NCI-H2196 treated with DMSO at 0.1 percent for 48 hours (cell line): ENCODE measurements around the gene FOXF2.
"Not testable (repeated sequence)": the region's sequence is repeated elsewhere in the genome, so short reads cannot be mapped to it uniquely, and the experiment has no call there.

Experiments
- DNase-seq: peaks from one replicate; lab custom pipeline; 2025; ENCODE audit not compliant: unreplicated experiment; lab: John Stamatoyannopoulos, UW

FOXF2 gene

GRCh38 chr6:1389369-1390132 lies at the start of gene FOXF2:
Gene FOXF2, plus strand, starts transcription at chr6:1389576. Its CDS starts 372 bp downstream, at chr6:1389948.
- DNase-seq, result no peak

GRCh38 chr6:1346101-1346500 lies 43.3 kb upstream of the FOXF2 start:
- DNase-seq, result no peak

DNA sequence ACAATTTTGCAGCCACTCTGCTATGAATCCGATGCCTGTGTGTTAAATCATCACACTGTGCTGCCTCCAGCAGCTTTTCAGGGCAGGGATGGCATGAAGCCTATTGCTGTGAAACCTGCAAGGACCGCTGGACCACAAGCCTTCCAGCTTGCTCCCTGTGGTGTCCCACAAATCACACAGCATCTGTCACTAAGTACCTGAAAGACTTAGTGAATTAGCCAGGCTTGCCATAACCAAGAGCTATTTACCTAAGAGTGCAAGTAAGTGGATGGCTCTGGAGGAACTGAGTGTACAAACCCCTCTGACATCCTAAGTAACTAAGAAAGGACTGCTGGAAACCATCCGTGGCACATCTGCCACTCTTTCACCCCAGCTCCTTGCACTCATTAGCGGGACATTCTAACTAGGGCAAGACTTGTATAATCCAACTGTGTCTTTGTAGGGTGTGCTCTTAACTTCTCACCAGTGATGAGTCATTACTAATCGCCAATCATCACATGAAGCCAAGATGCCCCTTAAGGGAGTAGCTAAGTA lies 42.8 kb upstream of the FOXF2 start:
- no peak for DNase-seq

- no peak for DNase-seq
These were observed 42.2 kb upstream of the FOXF2 start for GRCh38 chr6:1347161-1347560.

GRCh38 chr6:1348675-1349074 lies 40.7 kb upstream of the FOXF2 start:
- DNase-seq, result no peak

DNA sequence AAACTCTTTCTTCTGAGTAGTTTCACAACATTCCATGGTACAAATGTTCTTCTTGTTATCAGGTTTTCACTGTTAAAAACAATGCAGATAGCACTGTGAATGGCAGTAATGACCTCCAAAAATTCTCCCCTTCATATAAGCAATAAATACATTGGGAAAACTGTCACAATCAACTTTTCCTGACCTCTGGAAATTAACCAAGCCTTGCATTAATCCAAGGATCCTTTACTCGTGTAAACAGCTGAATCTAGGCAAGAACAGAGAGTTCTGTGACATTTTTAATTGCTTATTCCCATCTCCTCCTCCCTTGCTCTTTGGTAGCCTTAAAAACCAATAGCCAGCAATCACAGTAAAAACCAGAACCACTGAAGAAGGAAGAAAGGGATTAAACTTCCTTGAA lies 39.7 kb upstream of the FOXF2 start:
- no peak for DNase-seq

- no peak for DNase-seq
These were observed 37.9 kb upstream of the FOXF2 start for GRCh38 chr6:1351381-1352008.

DNA sequence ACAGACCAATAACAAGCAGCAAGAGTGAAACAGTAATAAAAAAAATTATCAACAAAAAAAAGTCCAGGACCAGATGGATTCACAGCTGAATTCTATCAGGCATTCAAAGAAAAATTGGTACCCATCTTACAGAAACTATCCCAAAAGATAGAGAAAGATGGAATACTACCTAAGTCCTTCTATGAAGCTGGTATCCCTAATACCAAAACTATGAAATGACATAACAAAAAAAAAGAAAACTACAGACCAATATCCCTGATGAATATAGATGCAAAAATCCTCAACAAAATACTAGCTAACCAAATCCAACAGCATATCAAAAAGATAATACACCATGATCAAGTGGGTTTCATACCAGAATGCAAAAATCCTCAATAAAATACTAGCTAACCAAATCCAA lies 34.3 kb upstream of the FOXF2 start:
- DNase-seq, result not testable (repeated sequence)

DNA sequence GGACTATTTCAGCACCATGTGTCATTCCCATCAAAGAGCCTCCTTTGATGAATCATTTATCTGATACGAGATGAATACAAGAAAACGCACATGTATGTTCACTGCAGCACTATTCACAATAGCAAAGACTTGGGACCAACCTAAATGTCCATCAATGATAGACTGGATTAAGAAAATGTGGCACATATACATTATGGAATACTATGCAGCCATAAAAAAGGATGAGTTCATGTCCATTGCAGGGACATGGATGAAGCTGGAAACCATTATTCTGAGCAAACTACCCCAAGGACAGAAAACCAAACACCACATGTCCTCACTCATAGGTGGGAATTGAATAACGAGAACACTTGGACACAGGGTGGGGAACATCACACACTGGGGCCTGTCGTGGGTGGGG lies 27.7 kb upstream of the FOXF2 start:
- not testable (repeated sequence) for DNase-seq

- DNase-seq, result no peak
These were observed 26.7 kb upstream of the FOXF2 start for GRCh38 chr6:1362643-1363042.

- DNase-seq, result no peak
These were observed 26.1 kb upstream of the FOXF2 start for GRCh38 chr6:1363298-1363697.

DNA sequence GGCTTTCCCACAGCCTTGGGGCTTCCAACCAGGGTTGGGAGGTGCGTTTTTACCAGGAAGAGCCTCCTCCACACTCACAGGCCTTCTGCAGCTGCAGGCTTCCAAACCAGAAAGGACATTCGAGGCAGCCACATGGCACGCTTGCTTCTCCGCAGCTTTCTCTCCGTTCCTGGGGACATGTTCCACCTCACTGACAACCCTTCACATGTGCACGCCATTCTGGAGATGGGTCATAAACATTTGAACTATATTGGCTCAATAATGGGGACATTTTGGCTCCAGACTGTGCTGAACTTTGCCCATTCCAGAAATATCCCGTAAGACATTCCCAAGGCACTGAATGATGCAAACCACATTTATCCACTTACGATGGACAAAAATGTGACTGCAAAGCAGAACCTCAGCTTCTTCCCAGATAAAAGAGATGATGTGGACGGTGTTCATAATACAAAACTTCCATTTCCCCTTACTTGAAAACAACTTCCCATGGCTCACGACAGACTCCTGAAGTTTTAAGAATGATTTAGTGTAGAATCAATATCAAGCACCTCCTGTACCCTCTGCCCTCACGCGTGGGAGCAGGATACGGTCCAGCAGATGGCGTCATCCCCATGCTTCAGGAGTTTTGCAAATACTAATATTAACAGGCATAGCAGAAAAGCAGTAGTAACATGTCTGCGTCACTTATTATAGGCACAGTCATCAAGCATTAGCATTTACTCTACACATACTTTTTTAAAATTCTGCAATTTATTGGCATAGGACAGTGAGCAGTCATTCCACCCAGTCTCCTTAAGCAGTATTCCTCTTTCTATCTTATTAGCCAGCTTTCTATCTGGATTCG lies 25.4 kb upstream of the FOXF2 start:
- DNase-seq, result no peak

DNA sequence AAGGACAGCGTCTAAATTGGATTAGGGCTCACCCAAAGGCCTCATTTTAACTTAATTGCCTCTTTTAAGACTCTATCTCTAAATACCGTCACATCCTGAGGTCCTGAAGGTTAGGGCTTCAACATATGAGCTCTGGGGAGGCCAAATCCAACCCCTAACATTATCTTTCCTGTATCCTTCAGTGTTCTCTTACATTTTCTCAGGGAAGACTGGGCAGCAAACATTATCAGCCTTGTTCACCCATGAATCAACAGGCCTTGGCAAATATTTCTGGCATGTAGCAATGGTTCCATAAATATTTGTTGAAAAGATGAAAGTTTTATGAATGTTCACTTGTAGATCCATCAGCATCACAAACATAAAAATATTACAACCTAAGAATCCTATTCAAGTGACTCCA lies 24.6 kb upstream of the FOXF2 start:
- DNase-seq, result no peak

DNA sequence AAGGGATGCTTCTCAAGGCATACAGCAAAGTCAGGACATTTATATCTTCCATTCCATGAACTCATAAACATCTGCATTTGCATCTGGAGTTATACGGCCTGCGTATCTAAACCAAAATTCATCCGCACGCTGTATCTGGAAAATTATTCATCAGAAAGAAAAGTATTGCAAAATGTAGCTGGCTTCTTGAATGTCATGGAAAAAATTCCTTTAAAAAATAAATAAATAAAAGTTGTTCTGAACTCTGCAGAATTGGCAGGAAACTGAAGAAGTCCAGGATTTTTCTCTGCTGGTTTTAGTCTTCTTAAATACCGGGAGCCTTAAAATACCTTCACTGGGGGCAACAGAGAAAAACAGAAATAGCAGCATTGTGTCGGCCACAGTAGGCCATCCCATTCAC lies 23.7 kb upstream of the FOXF2 start:
- DNase-seq, result no peak

DNA sequence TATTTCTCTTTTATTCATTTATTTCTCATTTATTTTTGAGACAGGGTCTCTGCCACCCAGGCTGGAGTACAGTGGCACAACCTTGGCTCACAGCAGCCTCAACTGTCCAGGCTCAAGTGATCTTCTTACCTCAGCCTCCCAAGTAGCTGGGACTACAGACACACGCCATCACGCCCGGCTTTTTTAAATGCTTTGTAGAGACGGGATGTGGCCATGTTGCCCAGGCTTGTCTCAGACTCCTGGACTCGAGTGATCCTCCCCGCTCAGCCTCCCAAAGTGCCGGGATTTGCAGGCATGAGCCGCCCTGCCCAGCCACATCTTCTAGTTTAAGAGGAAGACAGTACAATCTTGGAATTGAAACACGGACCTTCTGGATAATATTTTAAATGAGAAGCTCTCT lies 21.6 kb upstream of the FOXF2 start:
- DNase-seq, result no peak

- DNase-seq, result no peak
These were observed 20.4 kb upstream of the FOXF2 start for GRCh38 chr6:1368940-1369339.

DNA sequence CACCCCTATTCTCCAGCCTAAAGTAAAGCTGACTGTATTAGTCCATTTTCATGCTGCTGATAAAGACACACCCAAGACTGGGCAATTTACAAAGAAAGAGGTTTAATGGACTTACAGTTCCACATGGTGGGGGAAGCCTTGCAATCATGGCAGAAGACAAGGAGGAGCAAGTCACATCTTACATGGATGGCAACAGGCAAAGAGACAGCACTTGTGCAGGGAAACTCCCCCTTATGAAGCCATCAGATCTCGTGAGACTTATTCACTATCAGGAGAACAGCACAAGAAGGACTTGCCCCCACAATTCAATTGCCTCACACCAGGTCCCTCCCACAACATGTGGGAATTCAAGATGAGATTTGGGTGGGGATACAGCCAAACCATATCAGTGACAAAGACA lies 19.7 kb upstream of the FOXF2 start:
- DNase-seq, result not testable (repeated sequence)

GRCh38 chr6:1371933-1372332 lies 17.4 kb upstream of the FOXF2 start:
- DNase-seq, result no peak

DNA sequence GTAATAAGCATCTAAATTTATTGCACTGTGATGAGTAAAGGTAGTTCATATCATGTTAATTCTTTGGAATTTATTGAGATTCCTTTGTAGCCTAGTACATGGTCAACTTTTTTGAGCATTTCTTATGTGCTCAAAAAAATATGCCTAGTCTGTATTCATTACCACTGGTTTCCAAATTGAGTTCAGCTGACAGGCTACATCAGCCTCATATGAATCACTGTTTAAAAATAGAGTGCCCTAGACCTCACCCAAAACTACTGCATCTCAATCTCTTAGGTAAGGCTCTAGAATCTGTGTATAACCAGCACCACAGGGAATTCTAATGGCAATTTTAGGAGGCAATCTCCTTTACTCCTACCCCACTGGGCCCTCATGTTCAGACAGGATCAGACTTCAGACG lies 16.7 kb upstream of the FOXF2 start:
- no peak for DNase-seq

DNA sequence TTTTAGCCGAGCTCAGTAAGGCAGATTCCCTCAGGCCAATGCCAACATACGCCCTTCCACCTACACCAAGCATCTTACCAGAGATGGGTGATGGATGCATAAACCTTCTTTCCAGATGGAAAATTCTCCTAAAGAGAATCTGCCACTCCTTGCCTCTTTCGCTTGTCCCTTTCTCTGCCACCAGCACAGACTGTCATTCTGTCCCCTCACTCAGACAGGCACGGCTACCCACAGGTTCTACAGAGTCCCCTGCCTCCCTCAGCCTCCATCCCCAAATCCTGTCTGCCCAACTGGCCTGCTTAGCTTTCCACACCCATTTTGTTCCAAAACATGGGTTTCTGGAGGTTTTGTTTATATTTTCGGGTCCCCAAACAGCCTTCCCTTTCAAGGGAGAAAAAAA lies 12.7 kb upstream of the FOXF2 start:
- no peak for DNase-seq

- no peak for DNase-seq
These were observed 11.8 kb upstream of the FOXF2 start for GRCh38 chr6:1377526-1377925.
